Psoas muscle (tissue), 8 donors: Measurements from ENCODE around the gene NTRK1. TPM values are rescaled to one million over a fixed set of nuclear protein-coding genes. Genes with fewer than 3 reads are reported as not detected.

Experiments used
- ATAC-seq, 4 donors: fragments of 200-7000 bp; cut with Tn5 transposase; one replicate each; pipeline ENCODE4 v1.9.1; 2020; ENCODE audit warnings: moderate library complexity in 3 of 4, mild to moderate bottlenecking in 2 of 4
- DNase-seq, 2 donors: peaks; one replicate each; pipeline ENCODE4 v3.0.0-alpha.2; 2020
- H3K27ac ChIP-seq: fragments of 200-600 bp; one replicate; pipeline ENCODE4 v1.8.0; 2022
- H3K27me3 ChIP-seq, 3 donors: fragments of 200-600 bp in 1 of 3; one replicate each; pipeline versions ENCODE4 v1.6.1 to v1.8.0; 2013 to 2022; ENCODE audit warnings: low read length in 2 of 3, mild to moderate bottlenecking in 2 of 3, moderate library complexity in 1 of 3; ENCODE audit not compliant: insufficient read depth in 3 of 3
- H3K36me3 ChIP-seq, 2 donors: fragments of 200-600 bp in 1 of 2; one replicate each; pipeline versions ENCODE4 v1.6.1 to v1.8.0; 2013 to 2022; ENCODE audit warnings: low read depth in 1 of 2, mild to moderate bottlenecking in 1 of 2, moderate library complexity in 1 of 2; ENCODE audit not compliant: insufficient read depth in 1 of 2
- H3K4me1 ChIP-seq: fragments of 200-600 bp; one replicate; pipeline ENCODE4 v1.8.0; 2022
- H3K4me3 ChIP-seq: fragments of 200-600 bp; one replicate; pipeline ENCODE4 v1.8.0; 2022; ENCODE audit warnings: mild to moderate bottlenecking
- H3K9me3 ChIP-seq: fragments of 200-600 bp; one replicate; pipeline ENCODE4 v1.8.0; 2022
- CTCF ChIP-seq: fragments of 200-600 bp; IDR thresholded peaks from one replicate; pipeline ENCODE4 v1.8.0; 2022; ENCODE audit warnings: antibody characterized with exemption
- WGBS, 3 donors: extraction: QIAGEN DNeasy Blood & Tissue Kit; methylation state at CpG; one replicate each; pipeline versions ENCODE4 v1.1.6 to v1.1.7; 2013; 5-methylcytosine and 5-hydroxymethylcytosine counted together
- intact Hi-C, 2 donors: fragments of 100-400 bp; cut with DNase I; formaldehyde crosslinking; loops; one replicate each; pipeline versions ENCODE4 v1.11.0 to v1.14.2; 2022
- polyA plus RNA-seq, 3 donors: library from polyadenylated mRNA; stranded (reverse); fragments of 200-250 nt; gene quantifications; one replicate each; pipeline ENCODE4 v1.2.3, GENCODE V29; 2013
- total RNA-seq, 4 donors: library from RNA; stranded (reverse); fragmentation: NEBNext Ultra II Directional in 2 of 4; extraction: Animal tissue kit (Norgen Biotek cat#: 25700) in 2 of 4; gene quantifications; one replicate each; pipeline versions ENCODE4 v1.2.1 to v1.2.4, GENCODE V29; 2021 to 2023
- donor health status: healthy with polysubstance abuse.
- donor health status: DM: no; HTN: no; CAD: no; lungs with moderate emphysema.
- donor health status: Bipolar disorder and iron deficiency.
- donor health status: healthy.
- donor health status: DM: yes; HTN: yes; CAD: no.
- donor health status: DM: no; HTN: no; CAD: no.
- donor health status: DM: no; HTN: no; CAD: no.
- donor health status: DM: yes; HTN: yes; CAD: no.

NTRK1 gene
- total and polyA plus RNA-seq, 7 donors, result 0.07 to 0.92 (median 0.44) TPM

GRCh38 chr1:156826630-156827029, 34.0 kb upstream of the NTRK1 start:
- DNase-seq (no peak), ATAC-seq (no peak)
- Histone ChIP-seq H3K27me3 (peaks cover 0 to 2% (median 0%) of the 10 kb centered on the region in 3 donors), H3K9me3 (no peaks in the 10 kb centered on the region), H3K27ac (no peak overlapping the region), H3K36me3 (no peaks in the 10 kb centered on the region), H3K4me3 (no peak overlapping the region), H3K4me1 (no peaks in the 10 kb centered on the region)
- no peak for TF ChIP-seq CTCF
- intact Hi-C loops, result no loop called here
- WGBS, 3 donors, result 54 to 68% (median 63%) methylated on average over 1 of the region's 1 CpG

GRCh38 chr1:156828400-156829124, 32.1 kb upstream of the NTRK1 start:
- Histone ChIP-seq H3K27me3 (peaks cover 0 to 2% (median 0%) of the 10 kb centered on the region in 3 donors), H3K9me3 (no peaks in the 10 kb centered on the region), H3K4me3 (no peak overlapping the region), H3K4me1 (no peaks in the 10 kb centered on the region), H3K36me3 (no peaks in the 10 kb centered on the region), H3K27ac (no peak overlapping the region)
- no peak for TF ChIP-seq CTCF
- intact Hi-C loops, result no loop called here
- DNase-seq, result no peak
- 64 to 69% (median 69%) methylated on average over 18 of the region's 18 CpGs for WGBS, 3 donors
- no peak for ATAC-seq

GRCh38 chr1:156832434-156832833, 28.2 kb upstream of the NTRK1 start:
- Histone ChIP-seq H3K36me3 (no peaks in the 10 kb centered on the region), H3K27me3 (peaks cover 0 to 2% (median 0%) of the 10 kb centered on the region in 3 donors), H3K4me1 (no peaks in the 10 kb centered on the region), H3K4me3 (no peak overlapping the region), H3K9me3 (no peaks in the 10 kb centered on the region), H3K27ac (no peak overlapping the region)
- ATAC-seq (no peak), DNase-seq (no peak)
- intact Hi-C loops, result loop anchor here in 1 of 2 donors (2.0 kb wide), 1 partner anchor 28 kb away; no protein-coding TSS in a partner anchor
- TF ChIP-seq CTCF, result no peak
- 59 to 62% (median 62%) methylated on average over 5 of the region's 5 CpGs for WGBS, 3 donors

- DNase-seq (no peak), ATAC-seq (no peak)
- 33 to 51% (median 42%) methylated on average over 2 of the region's 2 CpGs for WGBS, 3 donors
- no peaks in the 10 kb centered on the region for H3K9me3 ChIP-seq
- H3K4me1 ChIP-seq, result no peaks in the 10 kb centered on the region
- intact Hi-C loops, result loop anchor here in 1 of 2 donors (2.0 kb wide), 1 partner anchor 29 kb away; no protein-coding TSS in a partner anchor
- TF ChIP-seq CTCF, result no peak
- H3K36me3 ChIP-seq, result no peaks in the 10 kb centered on the region
- H3K27ac ChIP-seq, result no peak overlapping the region
- no peak overlapping the region for H3K4me3 ChIP-seq
- H3K27me3 ChIP-seq, result peaks cover 0 to 2% (median 0%) of the 10 kb centered on the region in 3 donors
Observed at GRCh38 chr1:156833603-156834002, 27.1 kb upstream of the NTRK1 start.

GRCh38 chr1:156834322-156834721, 26.3 kb upstream of the NTRK1 start:
- DNase-seq (no peak), ATAC-seq (no peak)
- H3K4me3 ChIP-seq, result no peak overlapping the region
- no peaks in the 10 kb centered on the region for H3K4me1 ChIP-seq
- no peaks in the 10 kb centered on the region for H3K36me3 ChIP-seq
- H3K27ac ChIP-seq, result no peak overlapping the region
- no peaks in the 10 kb centered on the region for H3K9me3 ChIP-seq
- TF ChIP-seq CTCF, result no peak
- intact Hi-C loops, result no loop called here
- H3K27me3 ChIP-seq, result peaks cover 0 to 2% (median 0%) of the 10 kb centered on the region in 3 donors
- WGBS, 3 donors, result 73 to 79% (median 75%) methylated on average over 3 of the region's 3 CpGs
